Right atrium auricular region (tissue), 2 donors: ENCODE data around the gene LARP4B. TPM values are rescaled to one million over a fixed set of nuclear protein-coding genes. Genes with fewer than 3 reads are reported as not detected.

Source experiments
- DNase-seq: peaks from one replicate; pipeline ENCODE4 v3.0.0-alpha.2; 2019; ENCODE audit warnings: low spot score
- H3K27ac ChIP-seq, 2 donors: fragments of 200-600 bp; sonication (generic); 1 replicate in 1 of 2; 2 replicates in 1 of 2; pipeline ENCODE4 v1.5.1; 2016 to 2019
- H3K27me3 ChIP-seq, 2 donors: fragments of 200-600 bp; sonication (generic); one replicate each; pipeline versions ENCODE4 v1.5.1 to v1.6.0; 2017 to 2019
- H3K36me3 ChIP-seq: fragments of 200-600 bp; sonication (generic); one replicate; pipeline ENCODE4 v1.5.1; 2016
- H3K4me1 ChIP-seq, 2 donors: fragments of 200-600 bp; sonication (generic); one replicate each; pipeline versions ENCODE4 v1.5.1 to v1.6.0; 2017 to 2019
- H3K4me3 ChIP-seq, 2 donors: fragments of 200-600 bp; sonication (generic); 1 replicate in 1 of 2; 2 replicates in 1 of 2; pipeline ENCODE4 v1.5.1; 2017 to 2019; ENCODE audit warnings: mild to moderate bottlenecking in 1 of 2, moderate library complexity in 1 of 2
- H3K9me3 ChIP-seq, 2 donors: fragments of 200-600 bp; sonication (generic); one replicate each; pipeline ENCODE4 v1.5.1; 2019
- total RNA-seq, 2 donors: library from RNA; depleted of rRNA; stranded (reverse); fragments of >200 nt; gene quantifications; one replicate each; pipeline ENCODE4 v1.1.0, GENCODE V29; 2016
- TF ChIP-seq, protein P1 (sequence below), 2 donors: fragments of 200-600 bp; sonication (generic); IDR thresholded peaks; one replicate each; pipeline ENCODE4 v1.5.1; 2019; ENCODE audit warnings: antibody characterized with exemption in 2 of 2

LARP4B gene
- total RNA-seq: 10 to 100 TPM; 24.2 to 26.1 TPM

DNA sequence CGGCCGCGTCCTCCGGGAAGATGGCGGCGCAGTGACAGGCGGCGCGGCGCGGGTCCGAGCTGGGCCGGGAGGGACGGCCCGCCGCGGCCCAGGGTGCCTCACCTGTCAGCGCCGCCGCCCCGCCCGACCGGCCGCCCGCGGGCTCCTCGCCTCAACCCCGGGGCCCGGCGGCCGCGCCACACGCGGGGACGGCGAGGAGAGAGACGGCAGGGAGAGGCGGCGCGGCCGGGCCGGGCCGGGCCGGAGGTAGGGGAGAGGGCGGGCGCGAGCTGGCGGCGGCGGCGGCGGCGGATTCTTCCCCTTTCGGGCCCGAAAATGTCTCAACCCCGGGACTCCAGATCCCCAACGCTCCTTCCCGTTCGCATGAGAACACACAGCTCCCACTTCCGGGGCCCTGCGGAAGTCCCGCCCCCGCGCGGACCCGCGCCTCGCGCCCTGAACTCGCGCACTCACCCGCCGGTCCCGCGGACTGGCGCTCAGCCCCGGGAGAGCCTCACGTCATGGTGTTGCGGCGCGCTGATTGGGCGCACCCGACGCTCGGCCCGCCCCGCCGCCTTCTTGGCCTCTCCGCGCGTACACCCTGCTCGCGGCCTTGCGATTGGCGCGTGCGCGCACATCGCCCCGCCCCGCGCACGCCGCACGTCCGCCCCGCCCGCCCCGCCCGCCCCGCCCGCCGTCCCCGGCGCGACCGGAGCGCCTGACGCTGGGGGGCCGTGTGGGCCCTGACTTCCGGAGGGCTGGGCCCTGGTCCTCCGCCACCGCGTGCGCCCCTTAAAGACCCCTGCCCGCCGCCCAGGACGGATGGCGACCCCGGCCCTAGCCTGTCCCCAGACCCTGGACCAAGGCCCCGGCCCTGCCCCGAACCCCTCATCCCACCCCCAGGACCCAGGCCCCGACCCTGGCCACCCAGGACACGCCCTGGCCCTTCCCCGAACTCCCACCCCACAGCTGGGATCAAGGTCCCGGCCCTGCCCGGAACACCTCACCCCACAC, at the start of gene LARP4B:
LARP4B (minus strand) TSS at position 380 of the 993 bp plus-strand sequence. CDS start 45,984 bp downstream, outside the sequence.
- peak within 1 kb of the TSS; percentile 85 to 87 for H3K4me3 ChIP-seq
- H3K27me3 ChIP-seq: no peaks in the 10 kb centered on the region
- no peaks in the 10 kb centered on the region for H3K9me3 ChIP-seq
- TF ChIP-seq, protein P1, sequence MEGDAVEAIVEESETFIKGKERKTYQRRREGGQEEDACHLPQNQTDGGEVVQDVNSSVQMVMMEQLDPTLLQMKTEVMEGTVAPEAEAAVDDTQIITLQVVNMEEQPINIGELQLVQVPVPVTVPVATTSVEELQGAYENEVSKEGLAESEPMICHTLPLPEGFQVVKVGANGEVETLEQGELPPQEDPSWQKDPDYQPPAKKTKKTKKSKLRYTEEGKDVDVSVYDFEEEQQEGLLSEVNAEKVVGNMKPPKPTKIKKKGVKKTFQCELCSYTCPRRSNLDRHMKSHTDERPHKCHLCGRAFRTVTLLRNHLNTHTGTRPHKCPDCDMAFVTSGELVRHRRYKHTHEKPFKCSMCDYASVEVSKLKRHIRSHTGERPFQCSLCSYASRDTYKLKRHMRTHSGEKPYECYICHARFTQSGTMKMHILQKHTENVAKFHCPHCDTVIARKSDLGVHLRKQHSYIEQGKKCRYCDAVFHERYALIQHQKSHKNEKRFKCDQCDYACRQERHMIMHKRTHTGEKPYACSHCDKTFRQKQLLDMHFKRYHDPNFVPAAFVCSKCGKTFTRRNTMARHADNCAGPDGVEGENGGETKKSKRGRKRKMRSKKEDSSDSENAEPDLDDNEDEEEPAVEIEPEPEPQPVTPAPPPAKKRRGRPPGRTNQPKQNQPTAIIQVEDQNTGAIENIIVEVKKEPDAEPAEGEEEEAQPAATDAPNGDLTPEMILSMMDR (IDR thresholded peaks at IDR 0.05): no peak
- peak within 1 kb of the TSS; percentile 98 for H3K27ac ChIP-seq
- no peaks in the 10 kb centered on the region for H3K36me3 ChIP-seq
- H3K4me1 ChIP-seq: peaks cover 0 to 39% of the 10 kb centered on the region in 2 donors
- peak; percentile 97 for DNase-seq

DNA sequence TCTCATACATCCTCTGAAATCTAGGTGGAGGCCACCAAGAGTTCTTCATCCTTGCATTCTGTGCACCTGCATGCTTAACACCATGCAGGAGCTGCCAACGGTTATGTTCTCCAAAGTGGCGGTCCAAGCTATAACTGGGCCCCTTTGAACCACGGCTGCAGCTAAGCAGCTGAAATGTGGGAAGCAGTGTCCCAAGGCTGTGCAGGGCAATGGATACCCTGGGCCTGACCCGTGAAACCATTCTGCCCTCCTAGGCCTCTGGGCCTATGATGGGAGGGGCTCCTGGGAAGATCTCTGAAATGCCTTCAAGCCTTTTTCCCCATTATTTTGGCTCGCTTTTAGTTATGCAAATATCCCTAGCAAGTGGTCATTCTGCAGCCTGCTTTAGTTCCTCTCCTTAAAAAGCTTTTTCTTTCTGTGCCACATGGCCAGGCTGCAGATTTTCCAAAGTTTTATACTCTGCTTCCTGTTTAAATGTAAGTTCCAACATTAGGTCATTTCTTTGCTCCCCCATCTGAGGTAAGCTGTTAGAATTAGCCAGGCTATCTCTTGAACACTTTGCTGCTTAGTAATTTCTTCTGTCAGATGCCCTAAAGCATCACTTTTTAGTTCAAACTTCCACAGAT, 49.1 kb upstream of the LARP4B start:
- Histone ChIP-seq H3K27me3 (no peaks in the 10 kb centered on the region), H3K36me3 (no peaks in the 10 kb centered on the region), H3K27ac (no peak overlapping the region), H3K4me1 (peaks cover 0 to 3% of the 10 kb centered on the region in 2 donors), H3K4me3 (no peak overlapping the region), H3K9me3 (peaks cover 0 to 16% of the 10 kb centered on the region in 2 donors)
- no peak for DNase-seq
- TF ChIP-seq, protein P1 (IDR thresholded peaks at IDR 0.05): no peak

DNA sequence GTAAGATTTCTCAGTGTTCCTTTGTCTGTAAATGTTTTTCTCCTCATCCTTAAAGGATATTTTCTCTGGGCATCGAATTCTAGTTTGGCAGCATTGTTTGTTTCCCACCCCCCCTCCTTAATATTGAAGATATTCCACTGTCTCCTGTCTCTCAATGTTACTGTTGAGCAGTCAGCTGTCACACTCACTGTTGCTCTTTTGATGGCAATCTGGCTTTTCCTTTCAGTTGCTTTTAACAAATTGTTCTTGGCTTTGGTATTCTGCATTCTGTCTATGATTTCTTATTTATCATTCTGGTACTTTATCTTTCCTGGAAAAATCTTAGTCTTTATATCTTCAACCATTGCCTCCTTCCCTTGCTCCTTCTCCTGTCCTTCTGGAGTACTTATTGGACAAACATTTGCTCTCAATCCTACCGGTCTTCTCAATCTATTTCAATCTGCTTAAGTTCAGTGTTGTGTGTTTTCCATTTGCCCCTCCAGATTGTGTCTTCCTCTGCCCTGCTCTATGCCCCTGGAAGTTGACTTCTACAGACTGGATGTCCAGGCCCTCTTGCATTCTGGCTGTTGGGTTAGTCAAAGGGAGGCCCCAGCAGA, 47.4 kb upstream of the LARP4B start:
- Histone ChIP-seq H3K4me3 (no peak overlapping the region), H3K36me3 (no peaks in the 10 kb centered on the region), H3K27me3 (no peaks in the 10 kb centered on the region), H3K9me3 (peaks cover 0 to 16% of the 10 kb centered on the region in 2 donors), H3K4me1 (no peaks in the 10 kb centered on the region), H3K27ac (no peak overlapping the region)
- DNase-seq: no peak
- TF ChIP-seq, protein P1 (IDR thresholded peaks at IDR 0.05): no peak

DNA sequence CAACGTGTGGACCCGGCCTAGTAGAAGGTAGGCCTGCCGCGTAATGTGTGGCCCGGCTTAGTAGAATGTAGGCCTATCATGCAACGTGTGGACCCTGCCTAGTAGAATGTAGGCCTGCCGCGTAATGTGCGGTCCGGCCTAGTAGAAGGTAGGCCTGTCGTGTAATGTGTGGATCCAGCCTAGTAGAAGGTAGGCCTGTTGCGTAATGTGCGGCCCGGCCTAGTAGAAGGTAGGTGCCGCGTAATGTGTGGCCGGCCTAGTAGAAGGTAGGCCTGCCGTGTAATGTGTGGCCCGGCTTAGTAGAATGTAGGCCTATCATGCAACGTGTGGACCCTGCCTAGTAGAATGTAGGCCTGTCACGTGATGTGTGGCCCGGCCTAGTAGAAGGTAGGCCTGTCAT, 44.8 kb upstream of the LARP4B start:
- TF ChIP-seq, protein P1 (IDR thresholded peaks at IDR 0.05): no peak
- Histone ChIP-seq H3K36me3 (no peaks in the 10 kb centered on the region), H3K27me3 (no peaks in the 10 kb centered on the region), H3K9me3 (peaks cover 0 to 16% of the 10 kb centered on the region in 2 donors), H3K4me3 (no peak overlapping the region), H3K27ac (no peak overlapping the region), H3K4me1 (no peaks in the 10 kb centered on the region)
- no peak for DNase-seq

DNA sequence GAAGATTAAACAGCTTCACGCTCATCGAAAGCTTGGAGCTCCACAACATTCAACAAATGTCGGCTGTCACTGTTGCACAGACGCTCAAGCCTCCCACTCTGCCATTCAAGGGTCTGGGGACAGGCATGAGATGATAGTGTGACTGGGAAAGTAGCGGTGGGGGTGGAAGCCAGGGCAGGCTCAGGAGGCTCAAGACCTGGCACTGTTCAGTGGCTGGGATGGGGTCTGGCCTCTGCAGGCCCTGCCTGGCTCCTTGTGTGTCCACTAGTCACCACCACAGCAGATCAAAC, 43.2 kb upstream of the LARP4B start:
- no peaks in the 10 kb centered on the region for H3K27me3 ChIP-seq
- H3K27ac ChIP-seq: no peak overlapping the region
- H3K36me3 ChIP-seq: no peaks in the 10 kb centered on the region
- DNase-seq: no peak
- TF ChIP-seq, protein P1 (IDR thresholded peaks at IDR 0.05): no peak
- no peaks in the 10 kb centered on the region for H3K4me1 ChIP-seq
- no peak overlapping the region for H3K4me3 ChIP-seq
- H3K9me3 ChIP-seq: peaks cover 0 to 16% of the 10 kb centered on the region in 2 donors
